HG03469 (cell line): ENCODE measurements around the gene EHBP1.
"Not testable (repeated sequence)": the region's sequence is repeated elsewhere in the genome, so short reads cannot be mapped to it uniquely, and the experiment has no call there.

Experiments used
- ATAC-seq: cut with Tn5 transposase; IDR thresholded peaks from one replicate; pipeline ENCODE4 v1.9.1; 2021; ENCODE audit warnings: mild to moderate bottlenecking, moderate library complexity, moderate number of reproducible peaks; ENCODE audit not compliant: unreplicated experiment

Gene EHBP1

GRCh38 chr2:62704654-62705006 lies 883 bp upstream of the EHBP1 start:
- no peak for ATAC-seq

GRCh38 chr2:62705859-62706720 lies 577 bp downstream of the EHBP1 start:
- no peak for ATAC-seq

GRCh38 chr2:62706721-62707521 lies 1.4 kb downstream of the EHBP1 start:
- no peak for ATAC-seq

- no peak for ATAC-seq
These were observed 3.2 kb downstream of the EHBP1 start for GRCh38 chr2:62708751-62709150.

DNA sequence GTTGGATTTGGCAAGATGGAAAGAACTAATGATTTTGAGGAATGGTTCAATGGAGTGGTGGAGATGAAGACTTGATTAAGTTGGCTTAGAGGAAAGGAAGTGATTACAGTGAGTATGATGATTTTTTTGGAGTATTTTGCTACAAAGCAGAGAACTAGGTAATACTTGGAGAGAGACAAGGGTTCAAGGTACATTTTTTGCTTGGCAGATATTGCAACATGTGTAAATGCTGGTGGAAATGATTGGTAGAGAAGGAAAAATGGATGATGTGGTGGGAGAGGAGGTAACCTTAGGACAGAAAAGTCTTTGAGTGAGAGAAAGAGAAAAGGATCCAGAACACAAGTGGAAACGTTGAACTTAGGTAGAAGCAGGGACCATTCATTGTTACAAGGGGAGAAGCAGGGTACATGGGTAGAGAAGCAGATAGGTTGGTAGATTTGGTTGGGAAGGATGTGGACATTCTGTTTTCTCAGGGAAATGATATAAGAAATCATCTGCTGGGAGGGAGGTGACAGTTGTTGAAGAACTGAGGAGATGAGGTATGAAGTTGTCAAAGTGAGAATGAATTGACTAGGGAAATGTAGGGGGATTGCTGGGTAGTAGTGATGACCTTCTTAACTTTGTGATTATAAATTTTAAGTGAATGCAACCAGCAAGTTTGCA lies 6.5 kb downstream of the EHBP1 start:
- ATAC-seq = no peak

- not testable (repeated sequence) for ATAC-seq
These were observed 7.7 kb downstream of the EHBP1 start for GRCh38 chr2:62713196-62713595.

DNA sequence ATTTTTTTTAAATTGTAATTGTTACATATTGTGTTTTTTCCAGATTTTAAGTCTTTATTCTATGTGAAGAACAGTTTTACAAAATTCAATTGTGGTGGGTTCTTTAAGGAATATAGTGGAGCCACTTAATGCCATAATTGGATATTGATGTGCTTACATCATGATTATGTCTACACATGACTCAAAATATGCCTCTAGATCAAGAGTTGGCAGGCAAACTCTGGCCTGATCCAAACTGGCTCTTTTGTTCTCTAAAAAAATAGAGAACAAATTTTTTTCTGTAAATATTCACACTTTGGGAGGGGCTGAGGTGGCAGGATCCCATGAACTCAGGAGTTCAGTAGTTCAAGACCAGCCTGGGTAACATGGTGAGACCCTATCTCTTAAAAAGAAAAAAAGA lies 8.3 kb downstream of the EHBP1 start:
- ATAC-seq = no peak

DNA sequence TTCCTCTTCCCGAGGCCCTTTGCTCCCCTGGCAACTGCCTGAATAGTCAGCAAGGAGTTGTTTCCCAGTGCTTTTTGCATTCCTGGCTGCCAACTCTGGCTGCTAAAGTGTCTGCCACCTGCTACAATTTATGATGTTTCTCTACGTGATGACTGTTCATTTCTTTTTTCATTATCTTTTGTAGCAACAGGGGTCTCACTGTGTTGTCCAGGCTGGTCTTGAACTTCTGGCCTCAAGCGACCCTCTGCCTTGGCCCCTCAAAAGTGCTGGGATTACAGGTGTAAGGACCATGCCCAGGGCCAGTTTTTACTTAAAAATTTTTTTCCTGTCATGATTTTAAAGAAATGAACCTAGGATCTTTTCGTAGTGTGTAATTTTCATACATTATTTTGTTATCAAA lies 11.3 kb downstream of the EHBP1 start:
- no peak for ATAC-seq

DNA sequence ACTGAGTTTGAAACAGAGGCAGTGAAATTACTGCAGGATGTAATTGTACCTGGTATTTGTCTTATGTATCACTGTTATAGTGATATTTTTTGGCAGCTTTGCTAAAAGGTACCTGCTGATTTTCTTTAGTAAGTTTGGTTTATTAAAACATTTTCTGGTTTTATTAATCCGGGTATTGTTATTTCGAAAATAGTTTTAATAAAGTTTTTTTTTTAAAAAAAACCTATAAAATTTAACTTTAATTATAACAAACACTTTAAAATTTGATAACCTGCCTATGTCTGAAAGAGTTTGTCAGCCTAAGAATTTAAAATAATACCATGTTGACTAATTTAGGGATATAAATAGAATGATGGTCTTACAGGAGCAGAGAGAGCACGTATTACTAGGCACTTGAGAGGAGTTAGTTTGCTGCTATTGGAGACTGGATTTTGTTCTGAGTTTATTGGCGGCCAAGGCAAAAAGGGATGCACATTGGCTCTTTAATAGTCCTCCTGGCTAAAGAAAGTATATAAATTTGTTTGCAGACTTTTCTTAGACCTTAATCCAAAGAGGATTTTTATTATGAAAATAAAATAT lies 12.1 kb downstream of the EHBP1 start:
- no peak for ATAC-seq

GRCh38 chr2:62718225-62718822 lies 12.8 kb downstream of the EHBP1 start:
- ATAC-seq = no peak

GRCh38 chr2:62719757-62720156 lies 14.2 kb downstream of the EHBP1 start:
- ATAC-seq = no peak

- ATAC-seq = no peak
These were observed 17.2 kb downstream of the EHBP1 start for GRCh38 chr2:62722679-62723078.

- no peak for ATAC-seq
These were observed 17.7 kb downstream of the EHBP1 start for GRCh38 chr2:62723253-62723652.

DNA sequence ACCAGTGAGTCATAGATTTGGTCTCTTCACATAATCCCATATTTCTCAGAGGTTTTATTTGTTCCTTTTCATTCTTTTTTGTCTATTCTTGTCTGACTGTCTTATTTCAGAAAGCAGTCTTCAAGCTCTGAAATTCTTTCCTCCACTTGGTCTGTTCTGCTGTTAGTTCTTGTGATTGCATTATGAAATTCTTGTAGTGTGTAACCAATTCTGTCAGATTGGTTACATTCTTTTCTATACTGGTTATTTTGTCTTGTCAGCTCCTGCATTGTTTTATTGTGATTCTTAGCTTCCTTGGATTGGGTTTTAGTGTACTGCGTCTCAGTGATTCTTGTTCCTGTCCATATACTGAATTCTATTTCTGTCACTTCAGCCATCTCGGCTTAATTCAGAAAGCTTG lies 18.6 kb downstream of the EHBP1 start:
- ATAC-seq = no peak

DNA sequence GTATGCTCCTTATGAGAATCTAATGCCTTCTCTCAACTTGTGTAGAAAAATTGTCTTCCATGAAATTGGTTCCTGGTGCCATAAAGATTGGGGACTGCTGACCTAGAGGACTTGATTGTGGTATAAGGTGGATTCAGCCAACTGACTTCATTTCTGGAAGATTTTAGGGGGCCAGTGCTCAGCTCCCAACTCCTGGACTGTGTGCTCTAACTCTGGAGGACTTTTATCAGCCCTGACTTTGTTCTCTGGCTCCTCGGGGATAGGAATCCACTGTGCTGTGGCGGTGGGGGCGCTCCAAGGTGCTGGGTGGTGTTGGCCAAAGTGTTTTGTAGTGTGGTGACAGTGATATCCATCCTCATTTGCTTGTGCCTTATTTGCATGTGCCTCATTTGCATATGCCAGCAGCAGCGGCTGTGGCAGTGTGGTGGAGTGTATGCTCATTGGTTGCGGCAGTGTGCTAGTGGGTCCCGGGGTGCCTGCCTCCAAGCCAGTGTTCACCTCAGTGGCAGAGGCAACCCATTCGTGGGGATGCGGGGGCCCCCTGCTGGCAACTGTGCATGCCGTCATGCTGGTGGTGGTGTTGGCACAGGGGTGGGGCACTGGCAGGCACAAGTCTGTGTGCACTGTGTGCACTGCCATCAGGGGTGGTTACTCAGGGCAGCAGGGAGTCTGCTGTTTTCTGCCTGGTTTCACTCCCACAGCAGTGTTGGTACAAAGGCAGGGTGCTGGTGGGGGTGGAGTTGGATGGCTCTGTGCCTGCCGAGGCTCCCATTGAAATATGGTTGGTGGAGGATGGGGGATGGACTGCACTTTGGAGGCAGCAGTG lies 19.6 kb downstream of the EHBP1 start:
- no peak for ATAC-seq

DNA sequence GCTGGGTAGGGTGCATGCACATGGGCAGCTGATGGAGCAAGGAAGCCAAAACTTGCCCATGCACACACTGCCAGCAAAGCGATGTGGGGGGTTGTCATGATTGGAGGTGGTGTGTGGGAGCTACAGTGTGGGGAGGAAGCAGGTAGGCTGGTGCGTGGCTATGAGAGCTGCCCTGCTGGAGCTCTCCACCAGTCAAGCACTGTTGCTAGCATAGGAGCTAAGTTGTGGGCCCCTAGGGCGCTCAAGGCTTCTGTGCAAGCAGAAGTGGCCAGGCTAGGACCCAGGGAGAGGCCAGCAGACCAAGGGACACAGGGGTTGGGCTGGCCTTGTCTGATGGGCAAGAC lies 20.2 kb downstream of the EHBP1 start:
- no peak for ATAC-seq

- no peak for ATAC-seq
These were observed 21.9 kb downstream of the EHBP1 start for GRCh38 chr2:62727259-62727867.

GRCh38 chr2:62727876-62728566 lies 22.5 kb downstream of the EHBP1 start:
- no peak for ATAC-seq

DNA sequence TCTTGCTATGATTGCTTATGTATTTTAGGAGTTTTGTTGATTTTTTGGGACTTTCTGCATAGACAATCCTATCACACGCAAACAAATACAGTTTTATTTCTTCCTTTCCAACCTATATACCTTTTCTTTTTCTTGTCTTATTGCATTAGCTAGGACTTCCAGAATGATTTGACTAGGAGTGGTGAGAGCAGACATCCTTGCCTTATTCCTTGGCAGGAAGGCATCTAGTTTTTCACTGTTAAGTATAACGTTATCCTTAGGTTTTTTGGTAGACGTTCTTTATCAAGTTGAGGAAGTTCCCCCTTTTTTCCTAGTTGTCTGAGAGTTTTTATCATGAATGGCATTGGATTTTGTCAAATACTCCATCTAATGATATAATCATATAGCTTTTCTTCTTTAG lies 25.8 kb downstream of the EHBP1 start:
- ATAC-seq = no peak
